ENCODE measurements around the gene NME5.

DNA sequence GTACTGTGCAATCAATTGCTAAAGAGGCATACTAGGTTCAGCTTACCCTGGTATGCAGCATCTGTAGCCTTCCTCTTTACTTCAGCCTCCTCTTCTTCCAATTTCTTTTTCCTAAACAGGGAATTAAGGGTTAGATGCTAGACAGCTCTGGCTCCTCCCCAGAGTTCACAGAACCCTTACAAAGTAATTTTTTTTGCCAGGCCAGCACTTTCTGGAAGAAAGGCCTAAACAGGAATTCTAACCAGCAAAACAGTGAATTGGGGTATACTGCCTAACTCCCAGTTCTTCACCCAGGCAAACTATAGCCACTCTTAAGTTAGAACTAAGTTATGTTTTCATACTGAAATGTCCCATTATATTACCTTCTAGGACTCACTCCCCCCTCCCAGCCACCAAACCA, 31.1 kb upstream of the NME5 start:
- TF ChIP-seq, protein P1, sequence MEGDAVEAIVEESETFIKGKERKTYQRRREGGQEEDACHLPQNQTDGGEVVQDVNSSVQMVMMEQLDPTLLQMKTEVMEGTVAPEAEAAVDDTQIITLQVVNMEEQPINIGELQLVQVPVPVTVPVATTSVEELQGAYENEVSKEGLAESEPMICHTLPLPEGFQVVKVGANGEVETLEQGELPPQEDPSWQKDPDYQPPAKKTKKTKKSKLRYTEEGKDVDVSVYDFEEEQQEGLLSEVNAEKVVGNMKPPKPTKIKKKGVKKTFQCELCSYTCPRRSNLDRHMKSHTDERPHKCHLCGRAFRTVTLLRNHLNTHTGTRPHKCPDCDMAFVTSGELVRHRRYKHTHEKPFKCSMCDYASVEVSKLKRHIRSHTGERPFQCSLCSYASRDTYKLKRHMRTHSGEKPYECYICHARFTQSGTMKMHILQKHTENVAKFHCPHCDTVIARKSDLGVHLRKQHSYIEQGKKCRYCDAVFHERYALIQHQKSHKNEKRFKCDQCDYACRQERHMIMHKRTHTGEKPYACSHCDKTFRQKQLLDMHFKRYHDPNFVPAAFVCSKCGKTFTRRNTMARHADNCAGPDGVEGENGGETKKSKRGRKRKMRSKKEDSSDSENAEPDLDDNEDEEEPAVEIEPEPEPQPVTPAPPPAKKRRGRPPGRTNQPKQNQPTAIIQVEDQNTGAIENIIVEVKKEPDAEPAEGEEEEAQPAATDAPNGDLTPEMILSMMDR (IDR thresholded peaks at IDR 0.05; ENCODE audit: insufficient read depth, low read length, poor library complexity, severe bottlenecking) = no peak
- TF ChIP-seq EZH2phosphoT487 (conservative IDR thresholded peaks at IDR 0.05; ENCODE audit: low read length) = no peak

Measured in SU-DHL-6 (cell line).